IPS-18a (cell line): ENCODE results near the gene KCNK6.
A peak's percentile ranks its signal among the peaks of the same experiment; 100 is the strongest.
"Not testable (repeated sequence)": the region's sequence is repeated elsewhere in the genome, so short reads cannot be mapped to it uniquely, and the experiment has no call there.

Experiments
- H3K27ac ChIP-seq: one replicate; pipeline ENCODE4 v1.5.1; 2013; ENCODE audit warnings: low read length
- H3K27me3 ChIP-seq: one replicate; pipeline ENCODE4 v1.6.1; 2013; ENCODE audit warnings: mild to moderate bottlenecking, low read length; ENCODE audit not compliant: control insufficient read depth, insufficient read depth
- H3K36me3 ChIP-seq: one replicate; pipeline ENCODE4 v1.6.1; 2013; ENCODE audit warnings: low read depth, low read length; ENCODE audit not compliant: control insufficient read depth
- H3K4me1 ChIP-seq: one replicate; pipeline ENCODE4 v1.6.1; 2013; ENCODE audit warnings: low read depth, low read length; ENCODE audit not compliant: control insufficient read depth
- H3K4me3 ChIP-seq: one replicate; pipeline ENCODE4 v1.5.1; 2013; ENCODE audit warnings: low read length
- H3K9ac ChIP-seq: one replicate; pipeline ENCODE4 v1.6.1; 2013; ENCODE audit warnings: mild to moderate bottlenecking, low read length, moderate library complexity
- H3K9me3 ChIP-seq: one replicate; pipeline ENCODE4 v1.6.1; 2013; ENCODE audit warnings: low read depth, low read length; ENCODE audit not compliant: control insufficient read depth

Gene KCNK6

GRCh38 chr19:38333245-38333644 lies 13.6 kb downstream of the KCNK6 start:
- no peak overlapping the region for H3K27ac ChIP-seq
- H3K9me3 ChIP-seq, result no peaks in the 10 kb centered on the region
- H3K9ac ChIP-seq, result no peak overlapping the region
- no peaks in the 10 kb centered on the region for H3K27me3 ChIP-seq
- H3K4me1 ChIP-seq, result peaks cover 5% of the 10 kb centered on the region
- no peaks in the 10 kb centered on the region for H3K36me3 ChIP-seq
- H3K4me3 ChIP-seq, result no peak overlapping the region

- Histone ChIP-seq H3K4me1 (peaks cover 5% of the 10 kb centered on the region), H3K9me3 (no peaks in the 10 kb centered on the region), H3K27me3 (no peaks in the 10 kb centered on the region), H3K9ac (peak overlapping the region; percentile 61), H3K27ac (no peak overlapping the region), H3K4me3 (peak overlapping the region; percentile 97), H3K36me3 (no peaks in the 10 kb centered on the region)
Observed at GRCh38 chr19:38335949-38336637, 16.4 kb downstream of the KCNK6 start.

- Histone ChIP-seq H3K27ac (no peak overlapping the region), H3K4me3 (peak overlapping the region; percentile 97), H3K36me3 (no peaks in the 10 kb centered on the region), H3K27me3 (no peaks in the 10 kb centered on the region), H3K9me3 (no peaks in the 10 kb centered on the region), H3K9ac (peak overlapping the region; percentile 61), H3K4me1 (peaks cover 5% of the 10 kb centered on the region)
Observed at GRCh38 chr19:38336638-38337359, 17.2 kb downstream of the KCNK6 start.

GRCh38 chr19:38337360-38337653 lies 17.7 kb downstream of the KCNK6 start:
- Histone ChIP-seq H3K36me3 (no peaks in the 10 kb centered on the region), H3K9ac (no peak overlapping the region), H3K27me3 (no peaks in the 10 kb centered on the region), H3K4me1 (peaks cover 5% of the 10 kb centered on the region), H3K9me3 (no peaks in the 10 kb centered on the region), H3K4me3 (peak overlapping the region; percentile 97), H3K27ac (no peak overlapping the region)

- H3K4me3 ChIP-seq, H3K9ac ChIP-seq, H3K4me1 ChIP-seq, H3K27me3 ChIP-seq, H3K9me3 ChIP-seq, H3K27ac ChIP-seq, H3K36me3 ChIP-seq: not testable (repeated sequence)
Observed at GRCh38 chr19:38339011-38339410, 19.4 kb downstream of the KCNK6 start.

GRCh38 chr19:38340927-38341326 lies 21.3 kb downstream of the KCNK6 start:
- Histone ChIP-seq H3K9ac (no peak overlapping the region), H3K4me3 (no peak overlapping the region), H3K4me1 (peaks cover 5% of the 10 kb centered on the region), H3K27ac (no peak overlapping the region), H3K27me3 (no peaks in the 10 kb centered on the region), H3K9me3 (no peaks in the 10 kb centered on the region), H3K36me3 (no peaks in the 10 kb centered on the region)

- Histone ChIP-seq H3K36me3 (no peaks in the 10 kb centered on the region), H3K9me3 (no peaks in the 10 kb centered on the region), H3K9ac (no peak overlapping the region), H3K4me1 (no peaks in the 10 kb centered on the region), H3K4me3 (no peak overlapping the region), H3K27me3 (no peaks in the 10 kb centered on the region), H3K27ac (no peak overlapping the region)
Observed at GRCh38 chr19:38346837-38347236, 27.2 kb downstream of the KCNK6 start.

- H3K9me3 ChIP-seq, result no peaks in the 10 kb centered on the region
- no peaks in the 10 kb centered on the region for H3K27me3 ChIP-seq
Observed at GRCh38 chr19:38350883-38351282, 31.2 kb downstream of the KCNK6 start.

GRCh38 chr19:38351865-38352395 lies 32.3 kb downstream of the KCNK6 start:
- Histone ChIP-seq H3K9ac (no peak overlapping the region), H3K4me3 (no peak overlapping the region), H3K4me1 (no peaks in the 10 kb centered on the region)

More at GRCh38 chr19:38350883-38351282, 31.2 kb downstream of the KCNK6 start:
- Histone ChIP-seq H3K27ac (no peak overlapping the region), H3K4me3 (no peak overlapping the region), H3K9ac (no peak overlapping the region), H3K4me1 (no peaks in the 10 kb centered on the region), H3K36me3 (no peaks in the 10 kb centered on the region)

GRCh38 chr19:38352611-38353010 lies 33.0 kb downstream of the KCNK6 start:
- Histone ChIP-seq H3K4me1 (no peaks in the 10 kb centered on the region), H3K9me3 (no peaks in the 10 kb centered on the region), H3K4me3 (no peak overlapping the region), H3K27ac (no peak overlapping the region), H3K27me3 (no peaks in the 10 kb centered on the region), H3K36me3 (no peaks in the 10 kb centered on the region), H3K9ac (no peak overlapping the region)

More at GRCh38 chr19:38351865-38352395, 32.3 kb downstream of the KCNK6 start:
- no peaks in the 10 kb centered on the region for H3K27me3 ChIP-seq
- H3K27ac ChIP-seq, result no peak overlapping the region
- H3K36me3 ChIP-seq, result no peaks in the 10 kb centered on the region
- no peaks in the 10 kb centered on the region for H3K9me3 ChIP-seq

GRCh38 chr19:38355728-38356725 lies 36.4 kb downstream of the KCNK6 start:
- no peak overlapping the region for H3K4me3 ChIP-seq
- no peaks in the 10 kb centered on the region for H3K36me3 ChIP-seq
- H3K27me3 ChIP-seq, result peaks cover 31% of the 10 kb centered on the region
- H3K4me1 ChIP-seq, result no peaks in the 10 kb centered on the region
- no peaks in the 10 kb centered on the region for H3K9me3 ChIP-seq
- no peak overlapping the region for H3K9ac ChIP-seq
- H3K27ac ChIP-seq, result no peak overlapping the region
